PFSK-1 (cell line): ENCODE measurements around the gene JAG2.

Experiments used
- POLR2AphosphoS5 ChIP-seq: IDR thresholded peaks from 2 replicates; pipeline ENCODE4 v1.6.1; 2012; ENCODE audit warnings: low read depth, mild to moderate bottlenecking, control low read depth, low read length, moderate library complexity
- SIN3A ChIP-seq: IDR thresholded peaks from 2 replicates; pipeline ENCODE4 v1.6.1; 2012; ENCODE audit warnings: mild to moderate bottlenecking, low read length, moderate library complexity, borderline replicate concordance; ENCODE audit not compliant: insufficient read depth
- TAF1 ChIP-seq: IDR thresholded peaks from 2 replicates; pipeline ENCODE4 v1.6.1; 2012; ENCODE audit warnings: low read length, control low read depth, borderline replicate concordance; ENCODE audit not compliant: insufficient read depth
- TF ChIP-seq, protein P1 (sequence below), 2 experiments: IDR thresholded peaks; 2 replicates each; pipeline versions ENCODE4 v1.6.1 to v1.8.0; 2011 to 2012; ENCODE audit warnings: low read depth in 2 of 2, low read length in 2 of 2, control low read depth in 1 of 2, inconsistent platforms in 1 of 2, mild to moderate bottlenecking in 1 of 2, moderate library complexity in 1 of 2; ENCODE audit not compliant: insufficient read depth in 1 of 2

DNA sequence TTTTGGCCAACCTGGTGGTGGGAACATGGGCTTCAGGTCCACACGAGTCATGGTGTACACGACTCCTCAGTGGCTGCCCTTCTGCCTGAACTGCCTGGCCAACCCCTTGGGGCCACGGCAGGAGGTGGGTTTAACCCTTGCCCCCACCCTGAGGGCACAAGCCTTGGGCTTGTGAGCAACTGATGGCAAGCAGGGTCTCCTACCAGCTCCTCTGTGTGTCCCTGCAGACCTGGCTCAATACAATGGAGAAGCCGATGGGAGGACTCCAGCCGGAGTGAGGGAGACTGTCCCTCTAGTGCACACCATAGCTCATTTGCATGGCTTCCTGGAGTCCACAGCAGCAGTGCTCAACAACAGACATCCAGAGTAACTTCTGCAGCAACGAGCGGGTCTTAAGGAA lies 28.0 kb downstream of the JAG2 start:
- TF ChIP-seq POLR2AphosphoS5 = no peak
- no peak for TF ChIP-seq TAF1
- TF ChIP-seq SIN3A = no peak
- TF ChIP-seq, protein P1, sequence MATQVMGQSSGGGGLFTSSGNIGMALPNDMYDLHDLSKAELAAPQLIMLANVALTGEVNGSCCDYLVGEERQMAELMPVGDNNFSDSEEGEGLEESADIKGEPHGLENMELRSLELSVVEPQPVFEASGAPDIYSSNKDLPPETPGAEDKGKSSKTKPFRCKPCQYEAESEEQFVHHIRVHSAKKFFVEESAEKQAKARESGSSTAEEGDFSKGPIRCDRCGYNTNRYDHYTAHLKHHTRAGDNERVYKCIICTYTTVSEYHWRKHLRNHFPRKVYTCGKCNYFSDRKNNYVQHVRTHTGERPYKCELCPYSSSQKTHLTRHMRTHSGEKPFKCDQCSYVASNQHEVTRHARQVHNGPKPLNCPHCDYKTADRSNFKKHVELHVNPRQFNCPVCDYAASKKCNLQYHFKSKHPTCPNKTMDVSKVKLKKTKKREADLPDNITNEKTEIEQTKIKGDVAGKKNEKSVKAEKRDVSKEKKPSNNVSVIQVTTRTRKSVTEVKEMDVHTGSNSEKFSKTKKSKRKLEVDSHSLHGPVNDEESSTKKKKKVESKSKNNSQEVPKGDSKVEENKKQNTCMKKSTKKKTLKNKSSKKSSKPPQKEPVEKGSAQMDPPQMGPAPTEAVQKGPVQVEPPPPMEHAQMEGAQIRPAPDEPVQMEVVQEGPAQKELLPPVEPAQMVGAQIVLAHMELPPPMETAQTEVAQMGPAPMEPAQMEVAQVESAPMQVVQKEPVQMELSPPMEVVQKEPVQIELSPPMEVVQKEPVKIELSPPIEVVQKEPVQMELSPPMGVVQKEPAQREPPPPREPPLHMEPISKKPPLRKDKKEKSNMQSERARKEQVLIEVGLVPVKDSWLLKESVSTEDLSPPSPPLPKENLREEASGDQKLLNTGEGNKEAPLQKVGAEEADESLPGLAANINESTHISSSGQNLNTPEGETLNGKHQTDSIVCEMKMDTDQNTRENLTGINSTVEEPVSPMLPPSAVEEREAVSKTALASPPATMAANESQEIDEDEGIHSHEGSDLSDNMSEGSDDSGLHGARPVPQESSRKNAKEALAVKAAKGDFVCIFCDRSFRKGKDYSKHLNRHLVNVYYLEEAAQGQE (IDR thresholded peaks at IDR 0.05; ENCODE audit: insufficient read depth in 1 of 2, low read depth in 2 of 2, low read length in 2 of 2) = no peak
